Liver (tissue), 9 donors: ENCODE measurements around the gene RBM20. TPM values are rescaled to one million over a fixed set of nuclear protein-coding genes. Genes with fewer than 3 reads are reported as not detected.
A peak's percentile ranks its signal among the peaks of the same experiment; 100 is the strongest.

Experiments
- DNase-seq: peaks from one replicate; pipeline ENCODE4 v3.0.0-alpha.2; 2017; ENCODE audit warnings: low spot score
- H3K27ac ChIP-seq, 2 donors: one replicate each; pipeline ENCODE4 v1.7.0; 2013; ENCODE audit warnings: inconsistent platforms in 2 of 2, low read length in 2 of 2, control low read depth in 1 of 2, low read depth in 1 of 2, mild to moderate bottlenecking in 1 of 2
- H3K27me3 ChIP-seq, 4 donors: one replicate each; pipeline versions ENCODE4 v1.6.1 to v1.7.0; 2013; ENCODE audit warnings: low read length in 3 of 4, inconsistent platforms in 1 of 4, mild to moderate bottlenecking in 1 of 4, moderate library complexity in 1 of 4; ENCODE audit not compliant: control insufficient read depth in 4 of 4, insufficient read depth in 4 of 4
- H3K36me3 ChIP-seq, 4 donors: one replicate each; pipeline versions ENCODE4 v1.6.1 to v1.7.0; 2013; ENCODE audit warnings: low read length in 3 of 4, mild to moderate bottlenecking in 3 of 4, low read depth in 1 of 4, moderate library complexity in 1 of 4; ENCODE audit not compliant: control insufficient read depth in 4 of 4, insufficient read depth in 3 of 4
- H3K4me1 ChIP-seq, 4 donors: one replicate each; pipeline versions ENCODE4 v1.6.1 to v1.7.0; 2013; ENCODE audit warnings: low read length in 3 of 4, mild to moderate bottlenecking in 3 of 4, moderate library complexity in 1 of 4; ENCODE audit not compliant: control insufficient read depth in 4 of 4, insufficient read depth in 4 of 4
- H3K4me3 ChIP-seq, 3 donors: one replicate each; pipeline versions ENCODE4 v1.6.1 to v1.7.0; 2013; ENCODE audit warnings: low read length in 3 of 3, control low read depth in 1 of 3, low read depth in 1 of 3, mild to moderate bottlenecking in 1 of 3
- H3K9ac ChIP-seq, 2 donors: one replicate each; pipeline ENCODE4 v1.7.0; 2013; ENCODE audit warnings: low read length in 2 of 2, mild to moderate bottlenecking in 2 of 2, moderate library complexity in 2 of 2, control low read depth in 1 of 2, low read depth in 1 of 2
- H3K9me3 ChIP-seq, 4 donors: one replicate each; pipeline versions ENCODE4 v1.6.1 to v1.7.0; 2013; ENCODE audit warnings: low read length in 3 of 4; ENCODE audit not compliant: control insufficient read depth in 4 of 4
- EGR1 ChIP-seq, 2 donors: IDR thresholded peaks; 2 replicates each; pipeline ENCODE4 v1.6.1; 2016 to 2018; ENCODE audit warnings: antibody characterized with exemption in 2 of 2, low read depth in 2 of 2
- FOXA1 ChIP-seq: IDR thresholded peaks from 2 replicates; pipeline ENCODE4 v1.6.1; 2016; ENCODE audit warnings: antibody characterized with exemption
- FOXA2 ChIP-seq: IDR thresholded peaks from 2 replicates; pipeline ENCODE4 v1.6.1; 2016; ENCODE audit warnings: antibody characterized with exemption
- GABPA ChIP-seq, 2 donors: IDR thresholded peaks in 1 of 2; conservative IDR thresholded peaks in 1 of 2; 2 replicates each; pipeline ENCODE4 v1.6.1; 2016; ENCODE audit warnings: antibody characterized with exemption in 2 of 2, mild to moderate bottlenecking in 1 of 2, moderate library complexity in 1 of 2
- HNF4A ChIP-seq, 2 donors: conservative IDR thresholded peaks; 2 replicates each; pipeline ENCODE4 v1.6.1; 2016; ENCODE audit warnings: antibody characterized with exemption in 2 of 2, mild to moderate bottlenecking in 2 of 2
- HNF4G ChIP-seq: IDR thresholded peaks from 2 replicates; pipeline ENCODE4 v1.6.1; 2016; ENCODE audit warnings: antibody characterized with exemption
- JUND ChIP-seq, 2 donors: IDR thresholded peaks; 2 replicates each; pipeline ENCODE4 v1.6.1; 2016; ENCODE audit warnings: antibody characterized with exemption in 2 of 2
- NR2F2 ChIP-seq: IDR thresholded peaks from 2 replicates; pipeline ENCODE4 v1.6.1; 2016; ENCODE audit warnings: antibody characterized with exemption
- RAD21 ChIP-seq, 2 donors: IDR thresholded peaks; 2 replicates each; pipeline ENCODE4 v1.6.1; 2016; ENCODE audit warnings: antibody characterized with exemption in 2 of 2, mild to moderate bottlenecking in 2 of 2
- RXRA ChIP-seq, 2 donors: IDR thresholded peaks; 2 replicates each; pipeline ENCODE4 v1.6.1; 2017 to 2018; ENCODE audit warnings: antibody characterized with exemption in 2 of 2, mild to moderate bottlenecking in 1 of 2
- SP1 ChIP-seq: IDR thresholded peaks from 2 replicates; pipeline ENCODE4 v1.6.1; 2018; ENCODE audit warnings: antibody characterized with exemption, mild to moderate bottlenecking
- TAF1 ChIP-seq: conservative IDR thresholded peaks from 2 replicates; pipeline ENCODE4 v1.6.1; 2016; ENCODE audit warnings: antibody characterized with exemption, mild to moderate bottlenecking
- YY1 ChIP-seq: IDR thresholded peaks from 2 replicates; pipeline ENCODE4 v1.6.1; 2016; ENCODE audit warnings: antibody characterized with exemption, mild to moderate bottlenecking
- WGBS: extraction: QIAGEN DNeasy Blood & Tissue Kit; methylation state at CpG from one replicate; pipeline ENCODE4 v1.1.7; 2013; 5-methylcytosine and 5-hydroxymethylcytosine counted together
- polyA plus RNA-seq, 2 donors: library from polyadenylated mRNA; stranded (reverse) in 1 of 2; unstranded in 1 of 2; fragments of 200-250 nt in 1 of 2; fragments of >200 nt in 1 of 2; fragmentation: Nextera tagmentation in 1 of 2; extraction: Ambion mirVana in 1 of 2; gene quantifications; one replicate each; pipeline versions ENCODE4 v1.2.1 to v1.2.3, GENCODE V29; 2013 to 2015
- total RNA-seq, 2 donors: library from RNA; depleted of rRNA; stranded (reverse); fragments of >200 nt; gene quantifications; one replicate each; pipeline ENCODE4 v1.2.3, GENCODE V29; 2014
- TF ChIP-seq, protein P1 (sequence below): IDR thresholded peaks from 2 replicates; pipeline ENCODE4 v1.6.1; 2016; ENCODE audit warnings: antibody characterized with exemption, mild to moderate bottlenecking
- TF ChIP-seq, protein P2 (sequence below): fragments of 150-350 bp; IDR thresholded peaks from 2 replicates; pipeline ENCODE4 v1.5.1; 2017; ENCODE audit warnings: improper control_type of control experiment, low read depth, low read length; ENCODE audit not compliant: missing input control
- TF ChIP-seq, protein P3 (sequence below): IDR thresholded peaks from 2 replicates; pipeline ENCODE4 v1.6.1; 2016; ENCODE audit warnings: antibody characterized with exemption
- TF ChIP-seq, protein P4 (sequence below): IDR thresholded peaks from 2 replicates; pipeline ENCODE4 v1.6.1; 2016; ENCODE audit warnings: antibody characterized with exemption
- TF ChIP-seq, protein P5 (sequence below): IDR thresholded peaks from 2 replicates; pipeline ENCODE4 v1.6.1; 2016; ENCODE audit warnings: antibody characterized with exemption
- donor health status: healthy.
- donor health status: healthy.
- donor health status: healthy.
- donor health status: healthy.
- donor health status: healthy.

RBM20 gene
- total and polyA plus RNA-seq, 4 donors, result 0.03 to 0.08 (median 0.05) TPM; not detected in 1

DNA sequence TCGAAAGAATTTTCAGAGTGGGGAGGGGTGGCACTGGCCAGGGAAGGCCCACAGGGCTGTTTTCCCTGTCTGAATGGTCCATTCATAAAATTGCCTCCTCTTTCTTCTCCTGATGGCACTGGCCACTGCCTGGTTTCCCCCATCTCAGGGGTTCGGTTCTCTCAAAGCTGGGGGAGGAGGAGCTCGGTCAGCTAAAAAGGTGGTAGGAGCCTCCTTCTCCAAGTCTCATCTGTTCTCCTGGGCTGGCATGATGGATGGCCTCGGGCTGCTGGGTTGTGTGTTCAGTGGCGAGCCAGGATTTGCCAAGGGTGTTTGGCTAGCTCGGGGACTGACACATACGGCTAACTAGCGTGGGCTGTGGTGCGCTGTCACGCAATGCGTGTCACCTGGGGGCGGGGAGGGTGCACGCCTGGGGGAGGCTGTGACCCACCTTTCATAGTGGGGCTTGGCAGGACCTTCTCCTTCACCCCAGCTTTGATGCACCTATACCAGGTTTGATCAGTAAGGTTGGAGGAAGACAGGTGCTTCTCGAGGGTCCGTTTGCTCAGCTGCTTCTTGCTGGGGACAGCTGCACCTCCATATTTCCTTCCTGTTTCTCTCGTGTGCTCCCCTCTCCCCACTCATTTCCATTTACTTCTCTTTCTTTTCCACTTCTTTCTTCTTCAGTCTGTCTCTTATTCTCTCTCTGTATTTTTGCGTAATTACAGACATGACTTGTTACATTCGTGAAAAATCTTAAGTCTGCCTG, 36.3 kb downstream of the RBM20 start (continued):
- no peak for TF ChIP-seq FOXA1

DNA sequence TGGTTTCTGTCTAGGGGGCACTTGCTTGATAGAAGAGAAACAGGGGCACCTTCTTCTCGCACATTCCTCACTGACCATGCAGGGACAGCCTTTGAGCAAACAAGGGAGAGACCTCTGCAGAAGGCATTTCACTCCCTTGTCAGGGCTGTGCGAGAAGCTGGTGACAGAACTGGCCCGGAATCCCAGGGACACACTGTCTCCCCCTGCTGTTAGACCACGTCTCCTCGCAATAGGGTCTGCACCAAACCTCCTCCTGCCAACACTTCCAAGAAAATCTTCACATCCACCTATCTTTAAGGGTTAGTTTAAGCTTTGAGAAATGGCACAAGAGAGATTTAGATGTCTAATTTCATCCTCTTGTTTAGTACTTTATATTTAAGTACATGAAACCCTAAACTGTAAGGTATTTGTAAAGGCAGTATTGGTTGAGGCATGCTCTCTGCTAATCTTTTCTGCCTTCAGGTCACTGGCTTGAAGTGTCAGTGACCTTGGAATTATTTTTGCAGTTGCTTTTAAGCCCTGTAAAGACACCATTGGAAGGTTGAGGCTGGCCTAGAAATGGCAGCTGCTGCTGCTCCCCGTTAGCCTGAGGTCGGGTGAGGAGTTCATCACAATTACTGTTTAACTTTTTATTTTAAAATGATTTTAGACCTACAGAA, 37.0 kb downstream of the RBM20 start:
- Histone ChIP-seq H3K9me3 (no peaks in the 10 kb centered on the region), H3K27ac (no peak overlapping the region), H3K4me3 (no peak overlapping the region), H3K27me3 (no peaks in the 10 kb centered on the region), H3K4me1 (peaks cover 0 to 5% (median 2%) of the 10 kb centered on the region in 4 donors), H3K9ac (no peak overlapping the region), H3K36me3 (no peaks in the 10 kb centered on the region)
- TF ChIP-seq NR2F2 (no peak), RAD21 (IDR thresholded peaks at IDR 0.05) (peak in 1 of 2 donors; percentile 50)
- no peak for DNase-seq
- 72% methylated on average over 7 of the region's 7 CpGs for whole genome bisulfite sequencing

DNA sequence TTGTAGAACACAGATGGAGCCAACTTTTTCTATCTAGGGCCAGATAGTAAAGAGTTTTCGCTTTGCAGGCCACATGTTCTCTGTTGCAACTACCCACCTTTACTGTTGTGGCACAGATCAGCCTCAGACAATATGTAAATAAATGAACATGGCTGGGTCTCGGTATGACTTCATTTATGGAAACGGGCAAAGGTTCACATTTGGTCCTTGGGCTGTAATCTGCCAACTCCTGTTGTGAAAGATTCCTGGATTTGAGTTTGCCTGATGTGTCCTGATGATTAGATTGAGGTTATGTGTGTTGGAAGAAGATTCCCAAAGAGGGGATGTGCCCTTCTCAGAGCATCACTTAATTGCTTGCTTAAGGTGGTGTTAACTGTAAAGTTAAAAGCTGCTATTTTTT, 38.2 kb downstream of the RBM20 start:
- WGBS, result 37% methylated on average over 3 of the region's 3 CpGs
- no peaks in the 10 kb centered on the region for H3K27me3 ChIP-seq
- no peaks in the 10 kb centered on the region for H3K9me3 ChIP-seq
- no peak for DNase-seq
- H3K4me1 ChIP-seq, result peaks cover 0 to 5% (median 2%) of the 10 kb centered on the region in 4 donors
- H3K27ac ChIP-seq, result peak overlapping the region; percentile 61 to 78
- no peak overlapping the region for H3K4me3 ChIP-seq
- no peaks in the 10 kb centered on the region for H3K36me3 ChIP-seq
- H3K9ac ChIP-seq, result no peak overlapping the region
- TF ChIP-seq, protein P1, sequence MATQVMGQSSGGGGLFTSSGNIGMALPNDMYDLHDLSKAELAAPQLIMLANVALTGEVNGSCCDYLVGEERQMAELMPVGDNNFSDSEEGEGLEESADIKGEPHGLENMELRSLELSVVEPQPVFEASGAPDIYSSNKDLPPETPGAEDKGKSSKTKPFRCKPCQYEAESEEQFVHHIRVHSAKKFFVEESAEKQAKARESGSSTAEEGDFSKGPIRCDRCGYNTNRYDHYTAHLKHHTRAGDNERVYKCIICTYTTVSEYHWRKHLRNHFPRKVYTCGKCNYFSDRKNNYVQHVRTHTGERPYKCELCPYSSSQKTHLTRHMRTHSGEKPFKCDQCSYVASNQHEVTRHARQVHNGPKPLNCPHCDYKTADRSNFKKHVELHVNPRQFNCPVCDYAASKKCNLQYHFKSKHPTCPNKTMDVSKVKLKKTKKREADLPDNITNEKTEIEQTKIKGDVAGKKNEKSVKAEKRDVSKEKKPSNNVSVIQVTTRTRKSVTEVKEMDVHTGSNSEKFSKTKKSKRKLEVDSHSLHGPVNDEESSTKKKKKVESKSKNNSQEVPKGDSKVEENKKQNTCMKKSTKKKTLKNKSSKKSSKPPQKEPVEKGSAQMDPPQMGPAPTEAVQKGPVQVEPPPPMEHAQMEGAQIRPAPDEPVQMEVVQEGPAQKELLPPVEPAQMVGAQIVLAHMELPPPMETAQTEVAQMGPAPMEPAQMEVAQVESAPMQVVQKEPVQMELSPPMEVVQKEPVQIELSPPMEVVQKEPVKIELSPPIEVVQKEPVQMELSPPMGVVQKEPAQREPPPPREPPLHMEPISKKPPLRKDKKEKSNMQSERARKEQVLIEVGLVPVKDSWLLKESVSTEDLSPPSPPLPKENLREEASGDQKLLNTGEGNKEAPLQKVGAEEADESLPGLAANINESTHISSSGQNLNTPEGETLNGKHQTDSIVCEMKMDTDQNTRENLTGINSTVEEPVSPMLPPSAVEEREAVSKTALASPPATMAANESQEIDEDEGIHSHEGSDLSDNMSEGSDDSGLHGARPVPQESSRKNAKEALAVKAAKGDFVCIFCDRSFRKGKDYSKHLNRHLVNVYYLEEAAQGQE, result no peak
- TF ChIP-seq SP1, result peak; percentile 71
- peak; percentile 77 to 89 for TF ChIP-seq RXRA (IDR thresholded peaks at IDR 0.05)
- no peak for TF ChIP-seq NR2F2
- peak; percentile 75 to 85 for TF ChIP-seq JUND (IDR thresholded peaks at IDR 0.05)
- TF ChIP-seq, protein P2, sequence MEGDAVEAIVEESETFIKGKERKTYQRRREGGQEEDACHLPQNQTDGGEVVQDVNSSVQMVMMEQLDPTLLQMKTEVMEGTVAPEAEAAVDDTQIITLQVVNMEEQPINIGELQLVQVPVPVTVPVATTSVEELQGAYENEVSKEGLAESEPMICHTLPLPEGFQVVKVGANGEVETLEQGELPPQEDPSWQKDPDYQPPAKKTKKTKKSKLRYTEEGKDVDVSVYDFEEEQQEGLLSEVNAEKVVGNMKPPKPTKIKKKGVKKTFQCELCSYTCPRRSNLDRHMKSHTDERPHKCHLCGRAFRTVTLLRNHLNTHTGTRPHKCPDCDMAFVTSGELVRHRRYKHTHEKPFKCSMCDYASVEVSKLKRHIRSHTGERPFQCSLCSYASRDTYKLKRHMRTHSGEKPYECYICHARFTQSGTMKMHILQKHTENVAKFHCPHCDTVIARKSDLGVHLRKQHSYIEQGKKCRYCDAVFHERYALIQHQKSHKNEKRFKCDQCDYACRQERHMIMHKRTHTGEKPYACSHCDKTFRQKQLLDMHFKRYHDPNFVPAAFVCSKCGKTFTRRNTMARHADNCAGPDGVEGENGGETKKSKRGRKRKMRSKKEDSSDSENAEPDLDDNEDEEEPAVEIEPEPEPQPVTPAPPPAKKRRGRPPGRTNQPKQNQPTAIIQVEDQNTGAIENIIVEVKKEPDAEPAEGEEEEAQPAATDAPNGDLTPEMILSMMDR, result no peak
- TF ChIP-seq, protein P3, sequence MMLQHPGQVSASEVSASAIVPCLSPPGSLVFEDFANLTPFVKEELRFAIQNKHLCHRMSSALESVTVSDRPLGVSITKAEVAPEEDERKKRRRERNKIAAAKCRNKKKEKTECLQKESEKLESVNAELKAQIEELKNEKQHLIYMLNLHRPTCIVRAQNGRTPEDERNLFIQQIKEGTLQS, result no peak
- TF ChIP-seq GABPA (IDR thresholded peaks at IDR 0.05 in 1 of 2, conservative IDR thresholded peaks at IDR 0.05 in 1 of 2), result peak in 1 of 2 donors; percentile 25
- no peak for TF ChIP-seq FOXA1
- TF ChIP-seq, protein P4, sequence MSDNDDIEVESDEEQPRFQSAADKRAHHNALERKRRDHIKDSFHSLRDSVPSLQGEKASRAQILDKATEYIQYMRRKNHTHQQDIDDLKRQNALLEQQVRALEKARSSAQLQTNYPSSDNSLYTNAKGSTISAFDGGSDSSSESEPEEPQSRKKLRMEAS, result peak; percentile 45
- no peak for TF ChIP-seq TAF1
- peak; percentile 41 for TF ChIP-seq FOXA2
- TF ChIP-seq, protein P5, sequence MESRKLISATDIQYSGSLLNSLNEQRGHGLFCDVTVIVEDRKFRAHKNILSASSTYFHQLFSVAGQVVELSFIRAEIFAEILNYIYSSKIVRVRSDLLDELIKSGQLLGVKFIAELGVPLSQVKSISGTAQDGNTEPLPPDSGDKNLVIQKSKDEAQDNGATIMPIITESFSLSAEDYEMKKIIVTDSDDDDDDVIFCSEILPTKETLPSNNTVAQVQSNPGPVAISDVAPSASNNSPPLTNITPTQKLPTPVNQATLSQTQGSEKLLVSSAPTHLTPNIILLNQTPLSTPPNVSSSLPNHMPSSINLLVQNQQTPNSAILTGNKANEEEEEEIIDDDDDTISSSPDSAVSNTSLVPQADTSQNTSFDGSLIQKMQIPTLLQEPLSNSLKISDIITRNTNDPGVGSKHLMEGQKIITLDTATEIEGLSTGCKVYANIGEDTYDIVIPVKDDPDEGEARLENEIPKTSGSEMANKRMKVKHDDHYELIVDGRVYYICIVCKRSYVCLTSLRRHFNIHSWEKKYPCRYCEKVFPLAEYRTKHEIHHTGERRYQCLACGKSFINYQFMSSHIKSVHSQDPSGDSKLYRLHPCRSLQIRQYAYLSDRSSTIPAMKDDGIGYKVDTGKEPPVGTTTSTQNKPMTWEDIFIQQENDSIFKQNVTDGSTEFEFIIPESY, result peak; percentile 76
- TF ChIP-seq HNF4G, result peak; percentile 53
- peak; percentile 69 for TF ChIP-seq YY1
- TF ChIP-seq EGR1 (IDR thresholded peaks at IDR 0.05; ENCODE audit: low read depth in 2 of 2), result peak in 1 of 2 donors; percentile 53
- peak; percentile 87 to 89 for TF ChIP-seq HNF4A (conservative IDR thresholded peaks at IDR 0.05)
- peak; percentile 26 to 41 for TF ChIP-seq RAD21 (IDR thresholded peaks at IDR 0.05)
